Right kidney (tissue), 9 donors: ENCODE measurements around the gene RAET1E.
A peak's percentile ranks its signal among the peaks of the same experiment; 100 is the strongest.
"Not testable (repeated sequence)": the region's sequence is repeated elsewhere in the genome, so short reads cannot be mapped to it uniquely, and the experiment has no call there.

Experiments
- DNase-seq: peaks from one replicate; pipeline ENCODE4 v3.0.0-alpha.2; 2016
- long read RNA-seq, 8 donors: transcript quantifications; one replicate each; lab custom pipeline, GENCODE V29; 2026

RAET1E gene, protein sequence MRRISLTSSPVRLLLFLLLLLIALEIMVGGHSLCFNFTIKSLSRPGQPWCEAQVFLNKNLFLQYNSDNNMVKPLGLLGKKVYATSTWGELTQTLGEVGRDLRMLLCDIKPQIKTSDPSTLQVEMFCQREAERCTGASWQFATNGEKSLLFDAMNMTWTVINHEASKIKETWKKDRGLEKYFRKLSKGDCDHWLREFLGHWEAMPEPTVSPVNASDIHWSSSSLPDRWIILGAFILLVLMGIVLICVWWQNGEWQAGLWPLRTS
- long read RNA-seq, donor 1: 0 reads
- long read RNA-seq, donor 2: 0 reads
- long read RNA-seq, donor 3: 0 reads
- long read RNA-seq, donor 4: 0 reads
- long read RNA-seq, donor 5: 0 reads
- long read RNA-seq, donor 6: 0 reads
- long read RNA-seq, donor 7: 0 reads
- long read RNA-seq, donor 8: 0 reads

- DNase-seq: no peak
These were observed at the start of gene RAET1E for GRCh38 chr6:149897855-149898744. RAET1E (minus strand) TSS chr6:149898113; CDS start chr6:149890901, 7,212 bp downstream.

- DNase-seq: not testable (repeated sequence)
These were observed 49.6 kb upstream of the RAET1E start for GRCh38 chr6:149947533-149947932.

GRCh38 chr6:149946631-149947030, 48.7 kb upstream of the RAET1E start:
- DNase-seq: not testable (repeated sequence)

DNA sequence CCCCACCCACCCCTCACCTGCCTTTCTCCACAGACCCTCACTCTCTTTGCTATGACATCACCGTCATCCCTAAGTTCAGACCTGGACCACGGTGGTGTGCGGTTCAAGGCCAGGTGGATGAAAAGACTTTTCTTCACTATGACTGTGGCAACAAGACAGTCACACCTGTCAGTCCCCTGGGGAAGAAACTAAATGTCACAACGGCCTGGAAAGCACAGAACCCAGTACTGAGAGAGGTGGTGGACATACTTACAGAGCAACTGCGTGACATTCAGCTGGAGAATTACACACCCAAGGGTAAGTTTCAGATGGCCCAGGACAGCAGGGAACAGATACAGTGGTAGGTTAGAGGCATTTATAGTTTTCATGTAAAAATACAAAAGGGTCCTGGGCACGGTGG, 47.4 kb upstream of the RAET1E start:
- not testable (repeated sequence) for DNase-seq

DNA sequence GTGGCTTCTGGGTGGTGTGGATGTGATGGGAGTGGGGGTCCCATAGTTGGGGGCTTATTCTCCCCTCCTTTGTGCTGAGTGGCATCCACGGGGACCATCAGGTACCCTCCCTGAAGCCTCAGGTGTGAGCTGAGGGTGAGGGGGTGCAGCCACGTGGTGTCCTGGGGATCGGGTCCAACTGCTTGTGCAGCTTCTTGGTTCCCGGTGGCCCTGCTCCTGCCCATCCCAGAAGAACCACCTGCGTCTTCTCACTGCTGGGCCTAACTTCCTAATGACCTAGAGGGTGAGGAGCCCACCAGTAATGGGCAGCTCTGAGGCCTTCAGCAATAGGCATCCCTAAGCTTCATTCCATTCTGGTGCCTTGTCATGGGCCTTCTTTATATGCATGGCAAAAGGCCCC, 45.4 kb upstream of the RAET1E start:
- DNase-seq: not testable (repeated sequence)

DNA sequence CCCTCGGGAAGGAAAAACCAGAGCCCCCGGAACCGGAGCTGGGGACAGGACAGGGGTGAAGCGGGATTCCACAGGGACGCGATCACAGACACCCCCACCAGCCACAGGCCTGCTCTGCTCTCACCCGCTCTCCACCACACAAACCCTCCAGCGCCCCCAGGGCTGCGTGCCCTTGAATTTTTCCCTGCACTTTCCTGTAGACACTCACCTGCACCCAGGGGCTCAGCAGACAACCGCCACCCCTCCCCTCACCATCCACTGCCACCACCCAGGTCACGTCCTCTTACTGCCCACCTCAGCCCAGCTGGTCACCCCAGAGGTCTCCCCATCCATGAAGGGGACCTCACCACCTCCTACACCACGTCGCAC, 44.5 kb upstream of the RAET1E start:
- DNase-seq: no peak

GRCh38 chr6:149941583-149942460, 43.9 kb upstream of the RAET1E start, which contains the start of gene ULBP2:
ULBP2 (plus strand) TSS chr6:149942014; CDS start chr6:149942073, 59 bp downstream.
- DNase-seq: peak; percentile 85

GRCh38 chr6:149940672-149940982, 42.7 kb upstream of the RAET1E start:
- no peak for DNase-seq

DNA sequence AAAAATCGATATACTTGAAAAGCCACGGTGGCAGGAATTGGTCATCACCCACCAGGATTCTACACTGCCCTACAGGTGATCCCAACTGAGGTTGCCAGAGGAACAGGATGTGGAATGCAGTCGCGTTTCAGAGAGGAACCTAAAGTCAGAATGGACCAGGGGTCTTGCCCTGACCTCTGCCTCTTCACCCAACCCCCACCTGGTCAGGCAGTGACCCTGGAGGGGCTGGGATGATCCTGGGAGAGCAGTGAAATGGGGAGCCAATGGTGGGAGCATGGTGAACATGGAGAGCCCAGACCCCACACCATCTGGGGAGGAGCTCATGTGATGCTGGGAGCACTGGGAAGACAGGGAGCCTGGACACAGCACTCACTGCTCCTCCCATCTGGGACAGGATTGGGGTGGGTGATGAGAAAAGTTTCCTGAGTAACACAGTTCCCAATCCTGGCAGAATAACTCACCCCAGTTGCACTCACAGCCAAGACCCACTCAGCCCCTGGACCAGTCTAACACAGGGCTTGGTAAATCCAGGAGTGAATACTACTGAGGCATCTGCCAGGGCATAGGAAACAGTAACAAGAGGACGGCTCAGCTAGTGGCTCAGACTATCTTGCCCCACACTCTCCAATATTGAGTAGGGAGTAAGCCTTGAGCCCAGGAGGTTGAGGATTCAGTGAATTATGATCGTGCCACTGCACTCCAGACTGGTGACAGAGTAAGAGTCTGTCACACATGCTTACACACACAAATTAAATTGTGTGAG, 42.2 kb upstream of the RAET1E start:
- no peak for DNase-seq

GRCh38 chr6:149939356-149939648, 41.4 kb upstream of the RAET1E start:
- no peak for DNase-seq

DNA sequence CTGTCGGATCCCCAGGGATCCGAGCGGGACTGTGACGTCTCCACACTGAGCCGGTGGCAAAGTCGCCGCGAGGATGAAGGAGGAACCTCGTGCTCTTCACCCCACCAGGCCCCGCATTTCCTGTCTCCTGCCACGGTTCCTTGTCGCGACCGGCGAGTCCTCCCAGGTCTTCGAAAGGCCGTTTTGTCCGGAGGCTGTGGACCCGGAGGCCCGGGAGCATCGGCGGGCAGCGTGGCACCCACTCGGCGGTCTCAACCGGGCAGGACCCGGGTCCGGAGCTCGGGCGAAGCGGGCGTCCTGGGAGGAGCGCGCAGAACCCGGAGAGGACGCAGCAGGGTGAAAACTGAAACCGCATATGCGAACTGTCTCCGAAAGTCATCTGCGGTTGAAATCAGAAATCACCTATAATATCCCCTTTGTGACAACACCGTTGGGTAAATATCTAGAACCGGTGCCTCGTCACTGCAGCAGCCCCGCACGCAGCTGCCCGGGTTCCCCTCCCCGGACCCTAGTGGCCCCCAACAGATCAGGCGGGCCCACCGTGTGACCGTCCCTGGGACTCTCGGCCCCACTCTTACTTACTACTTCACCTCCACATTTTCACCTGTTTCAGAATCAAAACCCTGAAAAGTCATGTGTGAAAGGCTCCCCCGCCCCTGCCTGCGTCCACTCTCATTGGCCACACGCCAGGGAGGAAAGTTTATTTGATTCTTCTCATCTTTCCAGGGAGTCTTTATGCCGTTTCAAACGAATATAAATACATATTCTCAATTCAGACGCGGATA, 40.9 kb upstream of the RAET1E start:
- DNase-seq: peak; percentile 70

DNA sequence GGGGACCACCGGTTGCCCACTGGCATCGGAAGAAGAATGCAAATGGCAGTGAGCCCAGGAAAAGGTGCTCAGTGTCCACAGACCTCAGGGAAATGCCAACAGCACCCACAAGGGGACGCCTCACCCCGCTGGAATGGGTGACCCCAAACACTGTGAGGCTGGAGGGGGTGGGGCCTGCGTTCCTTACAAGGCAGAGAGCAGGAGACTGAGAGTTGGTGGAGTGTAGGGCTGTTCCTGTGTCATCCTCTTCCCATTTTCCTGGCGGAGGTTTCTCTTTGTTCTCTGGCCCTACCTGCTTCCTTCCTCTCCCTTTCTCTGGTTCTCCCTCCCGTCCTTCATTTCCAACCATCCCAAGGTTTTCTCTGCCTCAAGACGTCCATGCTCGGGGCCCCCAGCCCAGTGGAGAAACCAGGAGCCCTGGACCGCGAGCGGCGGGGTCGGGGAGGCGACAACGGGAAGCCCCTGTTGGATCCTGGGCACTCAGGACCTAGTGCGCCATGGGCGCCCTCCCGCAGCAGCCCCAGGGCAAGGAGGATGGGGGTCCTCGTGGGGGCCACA, 40.2 kb upstream of the RAET1E start:
- not testable (repeated sequence) for DNase-seq

GRCh38 chr6:149936743-149937142, 38.8 kb upstream of the RAET1E start:
- no peak for DNase-seq

DNA sequence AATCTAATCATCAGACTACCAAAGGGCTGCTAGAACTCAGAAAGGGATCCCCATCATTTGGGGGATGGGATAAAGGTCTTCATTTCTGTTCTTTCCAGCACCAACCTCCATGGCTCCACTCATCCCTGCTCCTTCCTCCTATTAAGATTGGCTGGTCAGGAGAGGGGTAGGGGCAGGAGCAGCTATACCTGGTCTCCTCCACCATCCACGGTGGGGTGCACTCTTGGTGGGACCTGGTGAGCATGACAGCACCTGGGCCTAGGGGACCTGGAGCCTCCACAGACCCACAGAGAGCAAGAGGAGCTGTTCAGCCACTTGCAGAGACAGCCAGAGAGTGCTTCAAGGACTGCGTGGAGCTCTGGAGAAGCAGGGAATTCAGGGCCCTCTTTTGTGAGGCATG, 37.8 kb upstream of the RAET1E start:
- DNase-seq: no peak

GRCh38 chr6:149935246-149935645, 37.3 kb upstream of the RAET1E start:
- no peak for DNase-seq

DNA sequence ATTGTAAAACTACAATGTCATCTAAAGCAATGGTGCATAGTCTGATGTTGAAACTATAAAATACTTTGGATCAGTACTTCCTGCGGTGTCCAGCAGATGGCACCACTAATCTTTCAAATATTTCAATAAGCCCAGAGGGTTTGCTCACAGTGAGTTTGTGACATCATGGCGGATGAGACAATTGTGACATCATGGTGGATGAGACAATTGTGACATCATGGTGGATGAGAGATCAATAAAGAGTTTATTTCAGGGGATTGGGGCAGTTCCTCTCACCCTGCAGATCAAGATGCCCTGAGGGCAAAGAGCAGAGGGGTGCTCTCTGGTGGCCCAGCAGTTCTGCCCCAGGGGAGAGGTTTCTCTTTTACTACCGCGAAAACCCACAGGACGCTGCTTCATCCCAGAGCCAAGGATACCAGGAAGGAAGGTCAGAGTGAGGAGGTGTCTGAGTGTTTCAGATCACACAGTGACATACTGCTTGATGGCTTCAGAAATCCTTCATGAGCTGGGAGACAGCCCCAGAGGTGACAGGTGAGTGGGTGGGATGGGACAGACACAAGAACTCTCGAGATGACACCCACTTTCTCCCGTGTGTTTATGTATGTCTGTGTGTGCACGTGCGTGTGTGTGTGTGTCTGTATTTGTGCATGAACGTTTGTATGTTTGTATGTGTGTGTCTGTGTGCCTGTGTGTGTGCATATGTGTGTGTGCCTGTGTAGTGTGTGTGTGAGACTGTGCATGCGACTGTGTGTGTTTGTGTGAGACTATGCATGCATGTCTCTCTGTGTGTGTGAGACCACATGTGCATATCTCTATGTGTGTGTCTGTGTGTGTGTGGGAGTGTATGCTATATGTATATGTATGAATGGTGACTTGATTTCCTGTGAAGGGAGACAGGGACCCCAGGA, 36.6 kb upstream of the RAET1E start:
- DNase-seq: peak; percentile 42

DNA sequence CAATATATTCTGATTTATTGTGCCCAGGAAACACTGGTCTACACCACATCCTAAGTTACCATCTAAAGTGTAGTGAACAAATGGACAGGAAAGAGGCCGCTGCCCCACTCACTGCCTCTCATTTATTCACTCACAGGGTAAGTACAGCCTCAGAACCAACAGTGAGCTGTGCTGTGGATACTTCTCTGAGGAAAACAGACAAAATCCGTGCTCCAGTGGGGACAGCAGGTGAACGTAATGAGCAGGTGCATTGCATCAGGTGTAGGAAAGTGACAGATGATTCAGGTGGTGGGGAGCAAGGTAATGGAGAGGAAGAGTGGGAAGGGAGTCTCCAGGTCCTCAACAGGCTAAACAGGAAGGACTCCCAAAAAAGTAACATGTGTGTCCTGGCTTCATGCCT, 35.5 kb upstream of the RAET1E start:
- no peak for DNase-seq

GRCh38 chr6:149933036-149933435, 35.1 kb upstream of the RAET1E start:
- no peak for DNase-seq

GRCh38 chr6:149931501-149931900, 33.6 kb upstream of the RAET1E start:
- no peak for DNase-seq

DNA sequence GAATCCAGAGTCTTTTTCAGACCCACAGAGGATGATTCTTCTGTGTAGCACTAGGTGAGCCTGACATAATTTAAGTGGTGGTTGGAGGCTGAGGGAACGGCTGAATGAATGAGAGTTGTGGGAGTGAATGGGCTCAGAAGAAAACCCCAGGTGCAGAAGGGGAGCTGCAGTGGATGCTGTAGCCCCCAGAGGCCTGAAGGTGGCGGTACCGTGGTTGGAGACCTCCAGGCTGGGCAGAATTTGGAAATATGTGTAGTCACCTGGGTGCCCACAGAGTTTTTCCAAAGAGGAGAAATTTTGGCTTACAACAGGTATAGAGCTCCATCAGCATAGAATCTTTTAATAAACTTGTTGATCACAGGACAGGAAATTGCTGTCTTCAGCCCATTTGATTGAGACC, 31.5 kb upstream of the RAET1E start:
- no peak for DNase-seq
